ENCODE data around the gene KIF3B. TPM values are rescaled to one million over a fixed set of nuclear protein-coding genes. Genes with fewer than 3 reads are reported as not detected.
"Not testable (repeated sequence)": the region's sequence is repeated elsewhere in the genome, so short reads cannot be mapped to it uniquely, and the experiment has no call there.

The KIF3B gene
- total and polyA plus RNA-seq, 2 donors (not counting 1 experiment from before 2014, with no cell fraction given): 12.7 to 17.5 TPM

- H3K9me3 ChIP-seq (ENCODE audit: control extremely low read depth in 1 of 3, control insufficient read depth in 2 of 3, insufficient read depth in 1 of 3, low read length in 2 of 3): no peaks in the 10 kb centered on the region
- no peak overlapping the region for H3K4me3 ChIP-seq (ENCODE audit: control extremely low read depth in 1 of 5, extremely low read depth in 1 of 5, insufficient read depth in 1 of 5, low read depth in 2 of 5, low read length in 4 of 5)
- H3K36me3 ChIP-seq (replicated peaks in 1 of 2; ENCODE audit: control extremely low read depth in 1 of 2, control insufficient read depth in 1 of 2, extremely low read depth in 1 of 2, insufficient read depth in 2 of 2, low read length in 1 of 2): peaks cover 0 to 9% of the 10 kb centered on the region in 2 experiments
- H3K9me3 Mint-ChIP-seq (ENCODE audit: insufficient read depth): no peaks in the 10 kb centered on the region
- ATAC-seq (ENCODE audit: low read depth) (no peak), DNase-seq (no peak)
- WGBS (ENCODE audit: insufficient coverage): no CpG with 5 or more reads among the region's 2 CpGs
- H3K27ac ChIP-seq (ENCODE audit: low read length in 2 of 2): no peak overlapping the region
- H3K4me2 ChIP-seq (replicated peaks; ENCODE audit: low read depth, low read length, poor library complexity, severe bottlenecking): no peak overlapping the region
- H3K4me1 ChIP-seq (ENCODE audit: control insufficient read depth in 2 of 2, insufficient read depth in 2 of 2, low read length in 2 of 2): peaks cover 2 to 10% of the 10 kb centered on the region in 2 donors
- no peak overlapping the region for H3K4me3 Mint-ChIP-seq
- H4K20me1 ChIP-seq (ENCODE audit: control insufficient read depth, insufficient read depth, low read length, poor library complexity, severe bottlenecking): no peaks in the 10 kb centered on the region
- TF ChIP-seq CTCF (IDR thresholded peaks at IDR 0.05) (no peak), EZH2 (IDR thresholded peaks at IDR 0.05; ENCODE audit: borderline replicate concordance, insufficient read depth, low read depth, low read length, poor library complexity, severe bottlenecking) (no peak)
- peaks cover 17% of the 10 kb centered on the region for H3K4me1 Mint-ChIP-seq
- H3K27ac Mint-ChIP-seq: no peak overlapping the region
- ChIA-PET POLR2A (no interaction called here), CTCF (no interaction called here)
- H3K27me3 ChIP-seq (replicated peaks in 1 of 4; ENCODE audit: control extremely low read depth in 1 of 4, control insufficient read depth in 3 of 4, insufficient read depth in 4 of 4, low read length in 3 of 4): no peaks in the 10 kb centered on the region
- no peaks in the 10 kb centered on the region for H3K27me3 Mint-ChIP-seq
- no peaks in the 10 kb centered on the region for H3K79me2 ChIP-seq (ENCODE audit: control insufficient read depth, insufficient read depth, low read length)
- no peak overlapping the region for H2AFZ ChIP-seq (ENCODE audit: insufficient read depth, low read depth, low read length, poor library complexity, severe bottlenecking)
- no peak overlapping the region for H3K9ac ChIP-seq (ENCODE audit: low read length)
- intact Hi-C loops (cut with micrococcal nuclease): no loop called here
These were observed 61.7 kb downstream of the KIF3B start for GRCh38 chr20:32339116-32339515.

- H2AFZ ChIP-seq (ENCODE audit: insufficient read depth, low read depth, low read length, poor library complexity, severe bottlenecking); CTCF ChIA-PET; H3K4me3 Mint-ChIP-seq; H3K36me3 ChIP-seq (replicated peaks in 1 of 2; ENCODE audit: control extremely low read depth in 1 of 2, control insufficient read depth in 1 of 2, extremely low read depth in 1 of 2, insufficient read depth in 2 of 2, low read length in 1 of 2); H4K20me1 ChIP-seq (ENCODE audit: control insufficient read depth, insufficient read depth, low read length, poor library complexity, severe bottlenecking); H3K27me3 ChIP-seq (replicated peaks in 1 of 4; ENCODE audit: control extremely low read depth in 1 of 4, control insufficient read depth in 3 of 4, insufficient read depth in 4 of 4, low read length in 3 of 4); H3K9ac ChIP-seq (ENCODE audit: low read length); H3K27me3 Mint-ChIP-seq; H3K4me2 ChIP-seq (replicated peaks; ENCODE audit: low read depth, low read length, poor library complexity, severe bottlenecking); H3K4me3 ChIP-seq (ENCODE audit: control extremely low read depth in 1 of 5, extremely low read depth in 1 of 5, insufficient read depth in 1 of 5, low read depth in 2 of 5, low read length in 4 of 5); H3K4me1 ChIP-seq (ENCODE audit: control insufficient read depth in 2 of 2, insufficient read depth in 2 of 2, low read length in 2 of 2); POLR2A ChIA-PET; H3K79me2 ChIP-seq (ENCODE audit: control insufficient read depth, insufficient read depth, low read length); intact Hi-C loops (cut with micrococcal nuclease); H3K4me1 Mint-ChIP-seq; H3K9me3 ChIP-seq (ENCODE audit: control extremely low read depth in 1 of 3, control insufficient read depth in 2 of 3, insufficient read depth in 1 of 3, low read length in 2 of 3); H3K27ac Mint-ChIP-seq; DNase-seq; H3K9me3 Mint-ChIP-seq (ENCODE audit: insufficient read depth); ATAC-seq (ENCODE audit: low read depth); H3K27ac ChIP-seq (ENCODE audit: low read length in 2 of 2): not testable (repeated sequence)
- WGBS (ENCODE audit: insufficient coverage): 100% methylated on average over 1 of the region's 2 CpGs
These were observed 63.6 kb downstream of the KIF3B start for GRCh38 chr20:32341053-32341452.

Data from B cell (primary cell).